MCF 10A (cell line): Measurements from ENCODE around the gene ODC1. TPM values are rescaled to one million over a fixed set of nuclear protein-coding genes. Genes with fewer than 3 reads are reported as not detected.

ENCODE experiments used
- BruUV-seq: library from RNA; stranded (reverse); fragments of 400-500 nt; replicated peaks from 2 replicates; lab custom pipeline; 2021; lab: Mats Ljungman, UMichigan
- CTCF ChIA-PET: fragments of 300-600 bp; sonication (Branson Sonifier 250); formaldehyde crosslinking; extraction: SDS; loops from one replicate; lab custom pipeline; 2021; ENCODE audit warnings: antibody characterized with exemption, inconsistent platforms; lab: Yijun Ruan, JAX
- POLR2A ChIA-PET: fragments of 300-600, 350-650 bp; sonication (Branson Sonifier 250); formaldehyde crosslinking; extraction: SDS; loops from one replicate; lab custom pipeline; 2020; ENCODE audit warnings: antibody characterized with exemption, inconsistent platforms; lab: Yijun Ruan, JAX
- DNase-seq: peaks from one replicate; pipeline ENCODE4 v3.0.0-alpha.2; 2018; ENCODE audit not compliant: unreplicated experiment
- H3K27ac Mint-ChIP-seq: one replicate; pipeline ENCODE4 v1.8.0; 2022; ENCODE audit warnings: mild to moderate bottlenecking, low read depth, mixed read lengths; ENCODE audit not compliant: unreplicated experiment
- H3K27me3 Mint-ChIP-seq: one replicate; pipeline ENCODE4 v1.8.0; 2022; ENCODE audit warnings: mixed read lengths; ENCODE audit not compliant: insufficient read depth, unreplicated experiment
- H3K36me3 Mint-ChIP-seq: one replicate; pipeline ENCODE4 v1.8.0; 2022; ENCODE audit warnings: mild to moderate bottlenecking, moderate library complexity, mixed read lengths; ENCODE audit not compliant: insufficient read depth, unreplicated experiment
- H3K4me1 Mint-ChIP-seq: one replicate; pipeline ENCODE4 v1.8.0; 2022; ENCODE audit warnings: mixed read lengths; ENCODE audit not compliant: insufficient read depth, unreplicated experiment
- H3K4me3 Mint-ChIP-seq: one replicate; pipeline ENCODE4 v1.8.0; 2022; ENCODE audit warnings: mild to moderate bottlenecking, moderate library complexity, mixed read lengths; ENCODE audit not compliant: unreplicated experiment
- H3K9me3 Mint-ChIP-seq: one replicate; pipeline ENCODE4 v1.8.0; 2022; ENCODE audit warnings: mixed read lengths; ENCODE audit not compliant: unreplicated experiment
- intact Hi-C: fragments of 100-400 bp; cut with micrococcal nuclease; formaldehyde crosslinking; loops from 2 replicates; pipeline ENCODE4 v1.14.1; 2022
- total RNA-seq: library from RNA; stranded (reverse); gene quantifications from 2 replicates; pipeline ENCODE4 v1.2.3, GENCODE V29; 2022
- TF ChIP-seq, protein P1 (sequence below): fragments of 200-600 bp; IDR thresholded peaks from one replicate; pipeline ENCODE4 v1.8.0; 2022; ENCODE audit warnings: antibody characterized with exemption, mild to moderate bottlenecking; ENCODE audit not compliant: unreplicated experiment

Gene ODC1
- total RNA-seq, 1 experiment from 2014 or later, result 341 TPM

DNA sequence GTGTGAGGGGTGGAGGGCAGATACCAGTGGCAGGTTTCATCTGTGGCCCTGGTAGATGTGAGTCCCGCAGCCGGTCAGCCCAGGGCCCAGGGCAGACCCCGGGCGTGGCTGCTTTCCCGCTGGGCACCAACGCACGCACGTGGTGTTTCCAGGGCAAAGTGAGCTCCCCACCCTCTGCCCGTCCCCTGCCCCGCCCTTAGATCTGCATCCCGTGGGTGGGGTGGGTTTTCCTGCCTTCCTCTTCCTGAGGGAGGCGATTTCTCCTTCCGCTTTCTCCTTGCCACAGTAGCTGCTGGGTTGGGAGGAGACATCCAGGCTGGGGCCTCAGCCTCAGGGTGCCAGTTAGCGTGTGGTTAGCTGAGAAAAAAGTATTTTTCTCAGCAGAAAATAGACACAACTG is 49.6 kb downstream of the ODC1 start:
- Mint-ChIP-seq H3K27me3 (no peaks in the 10 kb centered on the region), H3K9me3 (no peaks in the 10 kb centered on the region), H3K4me3 (no peak overlapping the region), H3K36me3 (peaks cover 57% of the 10 kb centered on the region), H3K4me1 (peaks cover 6% of the 10 kb centered on the region), H3K27ac (no peak overlapping the region)
- intact Hi-C loops, result no loop called here
- BruUV-seq, result no TSS peak
- TF ChIP-seq, protein P1, sequence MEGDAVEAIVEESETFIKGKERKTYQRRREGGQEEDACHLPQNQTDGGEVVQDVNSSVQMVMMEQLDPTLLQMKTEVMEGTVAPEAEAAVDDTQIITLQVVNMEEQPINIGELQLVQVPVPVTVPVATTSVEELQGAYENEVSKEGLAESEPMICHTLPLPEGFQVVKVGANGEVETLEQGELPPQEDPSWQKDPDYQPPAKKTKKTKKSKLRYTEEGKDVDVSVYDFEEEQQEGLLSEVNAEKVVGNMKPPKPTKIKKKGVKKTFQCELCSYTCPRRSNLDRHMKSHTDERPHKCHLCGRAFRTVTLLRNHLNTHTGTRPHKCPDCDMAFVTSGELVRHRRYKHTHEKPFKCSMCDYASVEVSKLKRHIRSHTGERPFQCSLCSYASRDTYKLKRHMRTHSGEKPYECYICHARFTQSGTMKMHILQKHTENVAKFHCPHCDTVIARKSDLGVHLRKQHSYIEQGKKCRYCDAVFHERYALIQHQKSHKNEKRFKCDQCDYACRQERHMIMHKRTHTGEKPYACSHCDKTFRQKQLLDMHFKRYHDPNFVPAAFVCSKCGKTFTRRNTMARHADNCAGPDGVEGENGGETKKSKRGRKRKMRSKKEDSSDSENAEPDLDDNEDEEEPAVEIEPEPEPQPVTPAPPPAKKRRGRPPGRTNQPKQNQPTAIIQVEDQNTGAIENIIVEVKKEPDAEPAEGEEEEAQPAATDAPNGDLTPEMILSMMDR, result no peak
- CTCF ChIA-PET, result interaction anchor here (0.5 kb wide), 1 partner anchor 300 kb away, joined by 3 read pairs; no protein-coding TSS in a partner anchor
- POLR2A ChIA-PET, result no interaction called here
- no peak for DNase-seq

DNA sequence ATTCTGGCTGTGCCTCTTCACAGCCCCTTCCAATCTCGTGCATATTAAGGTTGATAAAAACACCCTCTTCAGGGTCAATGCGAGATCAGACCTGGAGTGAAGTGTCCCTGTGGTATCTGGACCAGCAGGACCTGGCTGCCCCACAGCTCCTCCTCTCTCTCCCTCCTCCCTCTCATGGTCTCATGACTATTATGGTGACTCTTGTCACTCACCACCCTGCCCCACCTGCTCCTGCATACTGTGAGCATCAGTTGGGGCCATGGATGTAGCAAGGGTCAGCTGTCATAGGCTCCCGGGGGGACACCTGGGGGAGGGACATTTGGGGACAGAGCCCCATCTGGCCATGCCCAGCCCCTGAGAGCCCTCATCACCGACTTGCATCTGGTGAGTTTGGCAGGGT is 50.2 kb downstream of the ODC1 start:
- TF ChIP-seq, protein P1, result no peak
- Mint-ChIP-seq H3K9me3 (no peaks in the 10 kb centered on the region), H3K4me1 (peaks cover 8% of the 10 kb centered on the region), H3K4me3 (no peak overlapping the region), H3K27ac (no peak overlapping the region), H3K36me3 (peaks cover 51% of the 10 kb centered on the region), H3K27me3 (no peaks in the 10 kb centered on the region)
- no TSS peak for BruUV-seq
- POLR2A ChIA-PET, result no interaction called here
- CTCF ChIA-PET, result interaction anchor here (0.5 to 0.7 kb wide), 4 partner anchors 12 to 891 kb away, joined by 3 read pairs; no protein-coding TSS in a partner anchor
- DNase-seq, result no peak
- intact Hi-C loops, result no loop called here

DNA sequence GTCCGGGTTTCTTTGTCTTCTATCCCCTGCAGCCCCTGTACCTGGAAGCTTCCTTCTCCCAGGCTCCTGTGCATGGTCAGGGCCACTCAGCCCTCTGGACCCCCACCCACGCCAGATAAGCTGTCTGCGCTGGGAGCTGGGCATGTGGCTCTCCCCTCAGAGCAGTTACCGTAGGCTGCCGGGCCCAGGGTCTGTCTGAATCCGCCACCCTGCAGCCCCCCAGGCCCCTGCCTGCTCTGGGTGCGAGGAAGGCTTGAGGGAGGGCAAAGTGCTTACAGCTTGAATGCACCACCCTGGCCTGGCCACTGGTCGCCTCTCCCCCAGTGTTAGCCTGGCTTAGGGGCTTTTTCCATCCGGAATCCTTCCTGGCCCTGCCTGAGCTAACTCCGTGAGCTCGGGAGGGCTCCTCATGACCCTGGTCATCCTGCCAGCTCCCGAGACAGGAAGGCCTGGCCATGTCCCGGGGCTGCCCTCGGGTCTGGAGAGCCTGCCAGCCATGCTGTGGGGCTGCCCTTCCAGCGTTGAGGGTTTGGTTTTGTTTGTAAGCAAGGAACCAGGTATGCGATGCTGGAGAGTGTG is 50.7 kb downstream of the ODC1 start:
- TF ChIP-seq, protein P1, result no peak
- Mint-ChIP-seq H3K9me3 (no peaks in the 10 kb centered on the region), H3K27me3 (no peaks in the 10 kb centered on the region), H3K36me3 (peaks cover 49% of the 10 kb centered on the region), H3K27ac (no peak overlapping the region), H3K4me1 (peaks cover 13% of the 10 kb centered on the region), H3K4me3 (no peak overlapping the region)
- CTCF ChIA-PET, result interaction anchor here (0.6 to 0.7 kb wide), 4 partner anchors 13 to 890 kb away, joined by 3 read pairs; no protein-coding TSS in a partner anchor
- POLR2A ChIA-PET, result no interaction called here
- no TSS peak for BruUV-seq
- DNase-seq, result no peak
- intact Hi-C loops, result no loop called here

DNA sequence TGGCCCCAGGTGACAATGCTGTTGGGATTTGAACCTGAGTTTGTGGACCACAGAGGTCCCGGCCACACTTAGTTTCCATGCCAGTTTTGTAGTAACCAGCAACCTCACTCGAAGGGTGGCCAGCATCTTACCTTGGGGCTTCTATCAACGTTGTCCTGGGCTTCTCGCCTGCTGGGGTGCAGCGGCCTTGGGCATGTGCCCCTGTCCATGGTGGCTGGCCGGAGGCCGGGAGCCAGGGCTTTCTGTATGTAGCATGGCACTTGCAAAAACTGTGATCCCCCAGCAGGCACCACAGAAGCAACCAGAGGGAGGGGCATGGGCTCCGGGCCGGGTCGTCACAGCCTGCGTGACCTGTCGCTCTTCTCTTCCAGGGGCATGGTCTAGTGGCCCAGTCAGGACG is 51.7 kb downstream of the ODC1 start:
- BruUV-seq, result no TSS peak
- intact Hi-C loops, result no loop called here
- CTCF ChIA-PET, result no interaction called here

More for the DNA sequence above, 51.7 kb downstream of the ODC1 start:
- Mint-ChIP-seq H3K27me3 (no peaks in the 10 kb centered on the region), H3K36me3 (peaks cover 41% of the 10 kb centered on the region), H3K4me3 (no peak overlapping the region), H3K4me1 (peaks cover 20% of the 10 kb centered on the region), H3K9me3 (no peaks in the 10 kb centered on the region), H3K27ac (peak overlapping the region; percentile 4)
- DNase-seq, result no peak
- TF ChIP-seq, protein P1, result no peak
- POLR2A ChIA-PET, result no interaction called here
